Measurements from ENCODE around the gene HERPUD1. TPM values are rescaled to one million over a fixed set of nuclear protein-coding genes. Genes with fewer than 3 reads are reported as not detected.

The HERPUD1 gene
- total and polyA plus RNA-seq, 2 of the 13 experiments (the other 11 are each of a cell fraction or from before 2014, with no cell fraction given), result 96.2 to 323 TPM

- TF ChIP-seq, protein P1, sequence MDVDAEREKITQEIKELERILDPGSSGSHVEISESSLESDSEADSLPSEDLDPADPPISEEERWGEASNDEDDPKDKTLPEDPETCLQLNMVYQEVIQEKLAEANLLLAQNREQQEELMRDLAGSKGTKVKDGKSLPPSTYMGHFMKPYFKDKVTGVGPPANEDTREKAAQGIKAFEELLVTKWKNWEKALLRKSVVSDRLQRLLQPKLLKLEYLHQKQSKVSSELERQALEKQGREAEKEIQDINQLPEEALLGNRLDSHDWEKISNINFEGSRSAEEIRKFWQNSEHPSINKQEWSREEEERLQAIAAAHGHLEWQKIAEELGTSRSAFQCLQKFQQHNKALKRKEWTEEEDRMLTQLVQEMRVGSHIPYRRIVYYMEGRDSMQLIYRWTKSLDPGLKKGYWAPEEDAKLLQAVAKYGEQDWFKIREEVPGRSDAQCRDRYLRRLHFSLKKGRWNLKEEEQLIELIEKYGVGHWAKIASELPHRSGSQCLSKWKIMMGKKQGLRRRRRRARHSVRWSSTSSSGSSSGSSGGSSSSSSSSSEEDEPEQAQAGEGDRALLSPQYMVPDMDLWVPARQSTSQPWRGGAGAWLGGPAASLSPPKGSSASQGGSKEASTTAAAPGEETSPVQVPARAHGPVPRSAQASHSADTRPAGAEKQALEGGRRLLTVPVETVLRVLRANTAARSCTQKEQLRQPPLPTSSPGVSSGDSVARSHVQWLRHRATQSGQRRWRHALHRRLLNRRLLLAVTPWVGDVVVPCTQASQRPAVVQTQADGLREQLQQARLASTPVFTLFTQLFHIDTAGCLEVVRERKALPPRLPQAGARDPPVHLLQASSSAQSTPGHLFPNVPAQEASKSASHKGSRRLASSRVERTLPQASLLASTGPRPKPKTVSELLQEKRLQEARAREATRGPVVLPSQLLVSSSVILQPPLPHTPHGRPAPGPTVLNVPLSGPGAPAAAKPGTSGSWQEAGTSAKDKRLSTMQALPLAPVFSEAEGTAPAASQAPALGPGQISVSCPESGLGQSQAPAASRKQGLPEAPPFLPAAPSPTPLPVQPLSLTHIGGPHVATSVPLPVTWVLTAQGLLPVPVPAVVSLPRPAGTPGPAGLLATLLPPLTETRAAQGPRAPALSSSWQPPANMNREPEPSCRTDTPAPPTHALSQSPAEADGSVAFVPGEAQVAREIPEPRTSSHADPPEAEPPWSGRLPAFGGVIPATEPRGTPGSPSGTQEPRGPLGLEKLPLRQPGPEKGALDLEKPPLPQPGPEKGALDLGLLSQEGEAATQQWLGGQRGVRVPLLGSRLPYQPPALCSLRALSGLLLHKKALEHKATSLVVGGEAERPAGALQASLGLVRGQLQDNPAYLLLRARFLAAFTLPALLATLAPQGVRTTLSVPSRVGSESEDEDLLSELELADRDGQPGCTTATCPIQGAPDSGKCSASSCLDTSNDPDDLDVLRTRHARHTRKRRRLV (CRISPR knock-in tag; IDR thresholded peaks at IDR 0.05), result no peak; the same call in 1 of the 2 replicates
- TF ChIP-seq NRL (CRISPR knock-in tag; IDR thresholded peaks at IDR 0.05; ENCODE audit: borderline replicate concordance) (no peak), MIER2 (CRISPR knock-in tag; IDR thresholded peaks at IDR 0.05) (no peak), EED (CRISPR knock-in tag; IDR thresholded peaks at IDR 0.05) (no peak), ZMYM2 (CRISPR knock-in tag; IDR thresholded peaks at IDR 0.05) (0 out of 2 replicates have a peak, but pooled peaks have one; percentile 30), ZNF674 (CRISPR knock-in tag; IDR thresholded peaks at IDR 0.05; ENCODE audit: low read depth) (no peak), RBM39 (IDR thresholded peaks at IDR 0.05; ENCODE audit: low read depth, low read length, poor library complexity, severe bottlenecking) (no peak), MAZ (IDR thresholded peaks at IDR 0.05; ENCODE audit: borderline replicate concordance, low read depth, low read length) (no peak), MAZ (CRISPR knock-in tag; IDR thresholded peaks at IDR 0.05; ENCODE audit: low read depth) (no peak), MEF2D (CRISPR knock-in tag; IDR thresholded peaks at IDR 0.05) (0 out of 2 replicates have a peak, but pooled peaks have one; percentile 12), ZBTB4 (CRISPR knock-in tag; IDR thresholded peaks at IDR 0.05; ENCODE audit: borderline replicate concordance) (no peak), TRIM24 (CRISPR knock-in tag; IDR thresholded peaks at IDR 0.05) (no peak), ZMAT5 (CRISPR knock-in tag; IDR thresholded peaks at IDR 0.05; ENCODE audit: borderline replicate concordance, low read depth) (no peak), PREB (CRISPR knock-in tag; IDR thresholded peaks at IDR 0.05) (no peak), ASH2L (IDR thresholded peaks at IDR 0.05; ENCODE audit: insufficient read length, low read depth, low read length) (peak; percentile 5)
- TF ChIP-seq, protein P2, sequence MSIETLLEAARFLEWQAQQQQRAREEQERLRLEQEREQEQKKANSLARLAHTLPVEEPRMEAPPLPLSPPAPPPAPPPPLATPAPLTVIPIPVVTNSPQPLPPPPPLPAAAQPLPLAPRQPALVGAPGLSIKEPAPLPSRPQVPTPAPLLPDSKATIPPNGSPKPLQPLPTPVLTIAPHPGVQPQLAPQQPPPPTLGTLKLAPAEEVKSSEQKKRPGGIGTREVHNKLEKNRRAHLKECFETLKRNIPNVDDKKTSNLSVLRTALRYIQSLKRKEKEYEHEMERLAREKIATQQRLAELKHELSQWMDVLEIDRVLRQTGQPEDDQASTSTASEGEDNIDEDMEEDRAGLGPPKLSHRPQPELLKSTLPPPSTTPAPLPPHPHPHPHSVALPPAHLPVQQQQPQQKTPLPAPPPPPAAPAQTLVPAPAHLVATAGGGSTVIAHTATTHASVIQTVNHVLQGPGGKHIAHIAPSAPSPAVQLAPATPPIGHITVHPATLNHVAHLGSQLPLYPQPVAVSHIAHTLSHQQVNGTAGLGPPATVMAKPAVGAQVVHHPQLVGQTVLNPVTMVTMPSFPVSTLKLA (IDR thresholded peaks at IDR 0.05), result no peak
Measured at GRCh38 chr16:56965149-56966092, 33.5 kb downstream of the HERPUD1 start (continued).
